ENCODE data around the gene INVS. TPM values are rescaled to one million over a fixed set of nuclear protein-coding genes. Genes with fewer than 3 reads are reported as not detected.
"Not testable (repeated sequence)": the region's sequence is repeated elsewhere in the genome, so short reads cannot be mapped to it uniquely, and the experiment has no call there.

The INVS gene
- total and polyA plus RNA-seq, 3 donors from 2014 or later = 13.3 to 37.1 (median 31.7) TPM

DNA sequence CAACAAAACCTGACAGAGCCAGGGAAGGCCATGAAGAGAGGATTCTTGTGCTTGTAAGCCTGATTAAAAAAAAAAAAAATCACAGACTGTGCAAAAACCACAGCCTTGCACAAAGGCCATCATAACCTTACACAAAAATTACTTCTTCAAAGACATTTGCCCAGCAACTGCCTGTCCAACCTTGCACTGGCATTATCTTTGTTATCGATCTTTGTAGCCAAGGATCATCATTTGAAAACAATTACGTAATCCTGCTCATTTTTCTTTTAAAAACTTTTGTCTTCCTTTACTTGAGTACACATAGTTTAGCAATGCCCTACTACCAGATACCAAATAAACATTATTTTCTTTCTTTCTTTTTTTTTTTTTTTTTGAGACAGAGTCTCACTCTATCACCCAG lies 128.6 kb downstream of the INVS start:
- no peak for DNase-seq
- WGBS, 2 donors = 90 to 91% methylated on average over 2 of the region's 2 CpGs

GRCh38 chr9:100228352-100228869 lies 129.4 kb downstream of the INVS start:
- DNase-seq = no peak
- intact Hi-C loops (cut with DNase I; ENCODE audit: low total_unique reads) = no loop called here
- no peaks in the 10 kb centered on the region for H3K4me1 ChIP-seq
- H3K9me3 ChIP-seq = no peaks in the 10 kb centered on the region
- TF ChIP-seq CTCF (IDR thresholded peaks at IDR 0.05) (no peak), POLR2A (IDR thresholded peaks at IDR 0.05) (no peak)
- WGBS, 2 donors = 78 to 83% methylated on average over 4 of the region's 4 CpGs
- H3K27ac ChIP-seq = no peak overlapping the region
- no peaks in the 10 kb centered on the region for H3K36me3 ChIP-seq (ENCODE audit: low read depth, missing control alignments)
- H3K4me3 ChIP-seq = no peak overlapping the region
- H3K27me3 ChIP-seq = no peaks in the 10 kb centered on the region

More for the DNA sequence above, 128.6 kb downstream of the INVS start:
- H3K27ac ChIP-seq = no peak overlapping the region
- no peak for TF ChIP-seq POLR2A (IDR thresholded peaks at IDR 0.05)
- no peak for TF ChIP-seq CTCF (IDR thresholded peaks at IDR 0.05)
- H3K4me1 ChIP-seq = no peaks in the 10 kb centered on the region
- no peaks in the 10 kb centered on the region for H3K27me3 ChIP-seq
- intact Hi-C loops (cut with DNase I; ENCODE audit: low total_unique reads) = no loop called here
- H3K9me3 ChIP-seq = no peaks in the 10 kb centered on the region
- H3K4me3 ChIP-seq = no peak overlapping the region
- no peaks in the 10 kb centered on the region for H3K36me3 ChIP-seq (ENCODE audit: low read depth, missing control alignments)

DNA sequence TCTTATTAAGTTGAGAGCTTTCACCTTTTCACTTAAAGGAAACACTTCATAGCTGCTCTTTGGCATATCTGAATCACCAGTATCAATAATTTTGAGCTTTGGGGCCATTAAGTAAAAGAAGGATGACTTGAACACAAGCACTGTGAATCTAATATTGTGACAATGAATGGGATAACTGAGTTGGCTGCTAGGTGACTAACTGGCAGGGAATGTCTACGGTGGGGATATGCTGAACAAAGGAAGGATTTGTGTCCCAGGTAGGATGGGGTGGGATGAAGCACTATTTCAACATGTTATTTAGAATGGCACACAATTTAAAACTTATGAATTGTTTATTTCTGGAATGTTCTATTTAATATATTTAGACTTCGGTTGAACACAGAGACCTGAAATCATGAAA lies 130.1 kb downstream of the INVS start:
- Histone ChIP-seq H3K27me3 (no peaks in the 10 kb centered on the region), H3K36me3 (ENCODE audit: low read depth, missing control alignments) (no peaks in the 10 kb centered on the region), H3K4me1 (no peaks in the 10 kb centered on the region), H3K9me3 (no peaks in the 10 kb centered on the region), H3K27ac (no peak overlapping the region), H3K4me3 (no peak overlapping the region)
- WGBS, 2 donors = 86 to 99% methylated on average over 2 of the region's 2 CpGs
- TF ChIP-seq POLR2A (IDR thresholded peaks at IDR 0.05) (no peak), CTCF (IDR thresholded peaks at IDR 0.05) (no peak)
- intact Hi-C loops (cut with DNase I; ENCODE audit: low total_unique reads) = no loop called here
- no peak for DNase-seq

DNA sequence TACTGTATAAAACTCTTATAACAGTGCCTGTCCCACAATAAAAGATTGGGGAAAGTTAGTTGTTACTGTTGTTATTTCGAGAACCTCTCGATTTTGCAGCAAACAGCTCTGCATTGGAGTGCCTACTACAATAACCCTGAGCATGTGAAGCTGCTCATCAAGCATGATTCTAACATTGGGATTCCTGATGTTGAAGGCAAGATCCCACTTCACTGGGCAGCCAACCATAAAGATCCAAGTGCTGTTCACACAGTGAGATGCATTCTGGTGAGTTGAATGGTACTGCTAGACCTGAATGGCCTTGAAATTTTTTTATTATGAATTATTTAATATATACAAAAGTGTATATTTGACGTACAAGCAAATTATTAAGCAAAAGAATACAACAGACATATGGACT lies 130.5 kb downstream of the INVS start:
- no peaks in the 10 kb centered on the region for H3K27me3 ChIP-seq
- no peak for DNase-seq
- H3K4me1 ChIP-seq = no peaks in the 10 kb centered on the region
- no peaks in the 10 kb centered on the region for H3K36me3 ChIP-seq (ENCODE audit: low read depth, missing control alignments)
- no peaks in the 10 kb centered on the region for H3K9me3 ChIP-seq
- no peak overlapping the region for H3K27ac ChIP-seq
- TF ChIP-seq POLR2A (IDR thresholded peaks at IDR 0.05) (no peak), CTCF (IDR thresholded peaks at IDR 0.05) (no peak)
- no peak overlapping the region for H3K4me3 ChIP-seq
- intact Hi-C loops (cut with DNase I; ENCODE audit: low total_unique reads) = no loop called here
- 95% methylated on average over 3 of the region's 3 CpGs for WGBS, 2 donors

DNA sequence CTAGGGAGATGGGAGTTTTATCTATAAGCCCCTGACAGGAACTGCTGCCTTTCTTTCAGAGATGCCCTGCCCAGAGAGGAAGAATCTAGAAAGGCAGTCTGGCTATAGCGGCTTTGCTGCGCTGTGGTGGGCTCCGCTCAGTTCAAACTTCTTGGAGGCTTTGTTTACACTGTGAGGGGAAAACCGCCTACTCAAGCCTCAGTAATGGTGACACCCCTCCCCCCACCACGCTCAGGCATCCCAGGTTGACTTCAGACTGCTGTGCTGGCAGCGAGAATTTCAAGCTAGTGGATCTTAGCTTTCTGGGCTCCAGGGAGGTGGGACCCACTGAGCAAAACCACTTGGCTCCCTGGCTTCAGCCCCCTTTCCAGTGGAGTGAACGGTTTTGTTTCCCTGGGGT lies 137.9 kb downstream of the INVS start:
- H3K4me3 ChIP-seq; DNase-seq; H3K27ac ChIP-seq; H3K36me3 ChIP-seq (ENCODE audit: low read depth, missing control alignments); H3K4me1 ChIP-seq; H3K27me3 ChIP-seq; intact Hi-C loops (cut with DNase I; ENCODE audit: low total_unique reads); H3K9me3 ChIP-seq: not testable (repeated sequence)
- 84 to 92% methylated on average over 2 to 7 of the region's 7 CpGs for WGBS, 2 donors

Data from testis (tissue), 3 donors.